GDM1 (cell line): ENCODE data around the gene SOHLH2.

Experiments
- DNase-seq: peaks from one replicate; lab custom pipeline; 2025; lab: John Stamatoyannopoulos, UW

Gene SOHLH2

DNA sequence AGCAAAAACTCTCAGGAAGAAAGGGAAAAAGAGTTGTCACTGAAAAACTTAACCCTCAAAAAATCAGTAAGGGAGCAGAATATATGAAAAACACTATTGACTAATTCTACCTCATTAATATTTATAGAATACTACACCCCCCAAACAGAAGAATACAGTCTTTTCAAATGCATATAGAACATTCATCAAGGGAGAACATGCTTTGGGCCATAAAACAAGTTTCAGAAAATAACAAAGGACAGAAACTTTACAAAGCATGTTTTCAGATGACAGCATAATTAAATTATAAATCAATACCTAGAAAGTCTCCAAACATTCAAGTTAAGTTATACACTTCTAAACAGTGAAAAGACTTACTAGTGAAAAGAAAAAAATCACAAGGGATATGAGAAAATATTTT is 30.5 kb downstream of the SOHLH2 start:
- DNase-seq = no peak

DNA sequence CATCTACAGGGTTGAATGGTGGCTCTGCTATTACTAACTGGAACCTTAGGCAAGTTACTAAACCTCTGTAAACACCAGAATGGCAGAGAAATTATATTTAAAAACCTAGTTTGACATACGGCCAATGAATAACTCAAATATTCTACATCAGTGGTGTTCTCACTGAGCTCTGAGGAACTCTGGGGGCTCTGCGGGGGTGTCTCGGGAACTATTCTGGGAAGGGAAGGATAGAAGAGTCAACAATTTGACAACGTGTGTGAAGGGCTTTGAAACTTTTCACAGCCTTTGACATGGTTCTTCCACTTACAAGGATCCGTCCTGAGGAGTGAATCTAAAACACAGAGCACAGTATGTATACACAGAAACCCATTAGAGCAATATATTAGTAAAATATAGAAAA is 38.7 kb downstream of the SOHLH2 start:
- no peak for DNase-seq

DNA sequence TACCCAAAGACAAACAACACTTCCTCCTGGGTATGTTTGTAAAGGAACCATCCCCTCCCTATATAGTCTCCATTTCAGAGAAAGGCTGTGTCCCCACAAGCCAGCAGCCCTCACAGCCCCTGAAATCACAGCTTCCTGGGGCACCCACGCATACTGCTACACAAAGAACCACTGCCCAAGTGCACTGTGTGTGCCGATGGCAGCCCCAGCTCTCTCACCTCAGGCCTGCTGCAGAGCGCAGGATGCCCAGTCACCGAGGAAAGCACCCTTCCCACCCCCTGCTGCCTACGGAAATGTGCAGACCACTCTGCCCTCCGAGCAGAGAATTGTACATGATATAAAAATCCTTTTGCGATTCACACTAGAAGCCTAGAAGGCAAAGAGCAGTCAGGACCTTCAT is 39.4 kb downstream of the SOHLH2 start:
- no peak for DNase-seq

DNA sequence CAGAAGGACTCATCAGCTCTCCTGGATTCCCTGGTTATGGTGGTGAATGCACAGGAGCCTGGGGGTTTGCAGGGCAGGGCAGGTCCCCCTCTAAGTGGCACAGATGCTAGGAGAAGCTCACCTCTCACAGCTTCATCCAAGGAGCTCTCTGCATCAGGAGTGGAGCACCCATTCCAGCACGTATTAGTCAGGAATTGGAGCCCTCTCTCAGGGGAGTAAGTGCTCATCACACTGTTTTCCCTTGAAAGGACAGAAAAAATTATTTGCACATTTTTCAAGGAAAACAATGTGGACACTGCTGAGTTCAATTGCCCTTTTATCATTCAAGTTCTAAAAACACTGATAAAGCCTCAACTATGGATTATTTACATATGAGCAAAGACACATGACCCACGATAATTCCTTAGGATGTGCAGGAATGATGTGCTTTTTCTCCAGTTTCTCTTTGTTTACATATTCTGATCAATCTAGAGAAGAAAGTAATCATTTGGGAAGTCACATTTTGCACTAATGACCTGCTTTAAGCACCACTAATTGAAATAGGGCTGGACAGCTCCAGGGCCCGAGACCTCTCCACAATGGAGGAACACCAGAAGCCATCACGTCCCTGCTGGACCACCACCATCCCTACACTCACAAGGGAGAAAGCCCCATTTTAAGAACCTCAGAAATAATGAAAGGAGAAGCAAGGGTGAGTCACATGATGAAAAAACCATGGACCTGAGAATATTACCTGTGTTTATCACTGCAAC is 40.6 kb downstream of the SOHLH2 start:
- DNase-seq = no peak

DNA sequence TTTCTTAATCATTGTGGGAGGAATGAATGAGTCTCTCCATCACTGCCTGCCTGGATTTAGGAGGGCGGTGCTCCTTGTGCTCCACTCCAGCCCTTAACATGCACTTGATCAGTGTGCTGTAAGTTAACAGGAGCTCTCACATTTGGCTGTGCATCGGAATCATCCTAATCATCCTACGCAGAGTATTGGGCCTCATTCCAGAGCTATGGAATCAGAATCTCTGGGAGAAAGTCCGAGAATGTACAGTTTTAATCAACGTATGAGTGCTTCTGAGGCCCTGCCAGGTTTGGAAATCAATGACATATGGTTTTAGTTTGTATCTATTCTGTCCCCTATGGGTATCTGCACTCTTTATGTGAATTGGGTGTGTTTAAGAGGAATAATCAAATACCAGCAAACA is 48.3 kb downstream of the SOHLH2 start:
- DNase-seq = no peak

DNA sequence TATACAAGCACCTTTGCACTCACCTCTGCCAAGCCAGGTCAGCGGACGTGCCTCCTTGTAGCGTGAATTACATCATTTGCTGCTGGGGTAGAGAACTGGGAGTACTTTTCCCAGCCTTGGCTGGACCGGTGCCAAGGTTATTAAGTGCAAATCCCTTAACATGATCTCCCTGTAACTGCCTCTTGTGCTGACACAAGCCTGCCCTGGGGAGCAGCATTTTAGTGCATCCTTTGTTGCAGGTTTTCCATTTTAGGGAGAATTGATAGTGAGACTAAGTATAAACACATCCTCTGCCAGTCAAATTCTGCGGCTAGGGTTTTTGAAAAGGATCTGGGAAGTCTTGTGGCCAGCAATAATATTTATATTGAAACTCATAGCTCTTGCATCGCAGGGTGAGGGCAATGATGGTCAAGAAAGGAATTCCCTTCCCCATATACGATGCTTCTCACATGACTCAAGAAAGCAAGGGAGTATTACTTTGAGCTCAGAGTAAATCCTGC is 50.5 kb downstream of the SOHLH2 start:
- no peak for DNase-seq

DNA sequence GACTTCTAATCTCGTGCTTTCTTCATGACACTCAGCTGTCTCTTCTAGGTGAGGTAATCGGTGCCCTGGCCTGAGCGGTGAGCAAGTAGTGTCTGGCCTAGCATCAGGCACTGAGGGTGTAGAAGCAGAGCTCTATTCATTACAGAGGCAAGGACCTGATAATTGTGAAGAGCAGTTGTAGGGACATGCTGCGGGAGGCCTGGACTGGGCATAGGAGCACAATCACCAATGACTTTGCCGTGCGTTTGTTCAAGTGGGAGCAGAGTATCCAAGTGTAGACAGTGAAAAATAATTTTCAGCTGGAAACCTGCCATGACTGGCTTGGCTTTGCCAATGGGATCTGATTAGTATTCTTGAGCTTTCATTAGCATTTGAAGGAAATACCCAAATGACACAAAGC is 51.1 kb downstream of the SOHLH2 start:
- DNase-seq = no peak

DNA sequence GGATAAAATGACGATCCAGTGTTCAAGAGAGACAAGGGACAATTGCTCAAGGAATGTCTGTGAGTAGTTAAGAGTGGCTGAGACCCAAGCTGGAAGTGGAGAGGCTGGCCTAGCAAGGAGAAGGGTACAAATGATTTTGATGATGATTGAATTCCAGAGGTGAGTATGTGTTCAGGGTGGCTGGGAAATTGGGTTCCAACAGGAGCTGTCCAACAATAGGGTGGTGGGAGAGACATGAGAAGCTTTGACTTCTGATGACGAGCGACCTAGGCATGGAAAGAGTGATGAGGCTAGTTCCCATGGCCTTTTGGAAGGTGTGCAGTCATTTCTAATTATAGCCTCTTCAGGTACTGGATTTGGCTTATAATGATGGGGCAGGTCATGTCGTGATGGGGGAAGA is 54.1 kb downstream of the SOHLH2 start:
- DNase-seq = no peak

DNA sequence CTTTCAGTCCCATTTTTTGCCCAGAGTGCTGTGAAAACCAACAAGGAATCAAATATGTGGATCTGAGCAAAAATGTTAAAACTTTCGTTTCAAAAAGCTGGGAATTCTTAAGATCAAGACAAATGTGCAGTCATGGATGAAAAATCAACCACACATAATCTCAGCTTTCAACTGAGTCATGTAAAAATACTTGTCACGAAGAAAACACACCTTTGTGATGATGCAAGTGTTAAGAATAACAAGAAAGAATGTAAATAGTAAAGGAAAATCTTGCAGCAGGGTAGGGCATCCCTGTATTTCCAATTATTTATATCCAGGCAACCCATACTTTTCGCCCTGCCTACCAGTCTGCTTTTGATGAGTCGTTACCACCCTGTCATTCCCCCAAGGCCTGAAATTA is 55.7 kb downstream of the SOHLH2 start:
- DNase-seq = no peak

DNA sequence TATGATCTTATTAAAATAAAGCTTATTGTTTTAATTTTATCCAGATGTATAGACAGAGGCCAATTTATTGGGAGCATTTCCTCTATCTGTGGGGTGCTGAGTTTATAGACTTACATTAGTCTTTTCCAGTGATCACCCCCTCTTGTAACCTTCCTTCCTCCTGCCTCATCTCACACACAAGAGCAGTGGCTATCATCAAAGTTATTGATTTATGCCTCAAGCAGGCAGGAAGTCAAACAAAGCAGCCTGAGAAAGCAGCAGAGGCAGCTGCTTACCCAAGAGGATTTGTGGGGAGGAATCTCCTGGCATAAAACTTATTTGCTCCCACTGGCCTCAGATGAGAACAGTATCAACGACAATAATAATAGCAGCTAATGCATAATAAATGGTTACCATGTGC is 56.9 kb downstream of the SOHLH2 start:
- DNase-seq = no peak

DNA sequence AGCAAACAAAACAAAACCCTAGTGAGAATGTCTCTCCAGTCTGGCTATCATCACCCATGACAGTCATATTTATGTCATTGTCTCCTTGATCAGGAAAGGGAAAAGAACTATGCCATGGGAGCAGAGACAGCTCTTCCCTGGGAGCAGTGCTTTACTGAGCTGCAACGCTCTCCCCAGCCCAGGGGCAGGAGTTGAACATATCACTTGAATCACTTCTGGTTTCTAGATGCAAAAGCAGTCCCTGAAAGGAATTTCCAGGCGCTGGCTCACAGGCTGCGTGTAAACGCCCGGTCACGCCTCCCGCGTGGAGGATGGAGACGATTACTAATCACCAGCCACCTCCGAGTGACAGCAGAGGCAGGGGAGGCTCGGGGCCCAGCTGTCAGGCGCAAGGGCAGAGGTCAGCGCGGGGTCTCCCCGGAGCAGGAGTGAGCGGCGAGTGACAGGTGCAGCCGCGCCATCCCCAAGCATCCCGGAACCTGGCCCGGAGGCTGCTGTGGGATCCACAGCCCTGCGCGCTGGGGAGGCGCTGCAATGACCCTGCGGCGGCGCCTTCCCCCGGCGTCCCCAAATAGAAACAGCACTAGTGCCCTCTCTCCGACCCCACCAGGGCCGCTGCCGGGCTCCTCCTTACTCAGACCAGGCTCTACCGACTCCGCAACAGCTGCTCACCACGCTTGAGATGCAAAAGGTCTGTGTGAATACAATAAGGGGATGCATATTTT is 59.6 kb downstream of the SOHLH2 start:
- no peak for DNase-seq

DNA sequence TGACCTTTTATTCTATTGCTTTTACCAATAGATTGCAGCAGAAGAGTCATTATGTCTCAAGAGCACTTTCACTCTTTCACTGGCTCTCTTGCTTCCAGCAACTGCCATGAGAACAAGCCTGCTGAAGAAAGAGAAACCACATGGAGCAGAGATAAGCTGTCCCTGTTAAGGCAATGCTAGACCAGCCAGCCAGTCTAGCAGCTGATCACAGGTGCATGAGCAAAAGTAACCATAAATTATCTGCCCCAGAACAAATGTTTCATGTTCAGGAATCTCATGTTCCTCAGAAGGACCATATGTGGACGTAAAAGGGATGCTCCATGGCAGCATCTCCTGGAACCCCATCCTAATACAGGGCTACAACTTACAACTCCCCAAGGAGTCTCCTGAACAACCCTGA is 62.8 kb downstream of the SOHLH2 start:
- DNase-seq = no peak

DNA sequence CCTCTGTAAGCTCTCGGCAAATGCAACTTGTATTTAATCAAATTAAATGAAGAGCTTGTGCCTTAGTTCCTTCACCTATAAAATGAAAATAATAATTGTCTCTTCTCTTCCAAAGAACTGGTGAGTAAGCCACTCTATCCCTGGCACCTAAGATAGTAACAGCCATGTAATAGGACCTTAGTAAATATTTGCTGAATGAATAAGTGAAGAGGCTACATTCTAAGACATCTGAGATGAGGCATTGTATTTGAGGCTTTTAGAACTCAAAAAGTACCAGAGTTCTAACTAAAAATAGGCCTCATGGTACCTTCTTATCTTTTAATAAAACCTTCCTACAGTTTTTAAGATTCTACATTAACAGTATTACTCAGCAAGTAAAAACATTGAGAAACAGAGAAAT is 65.9 kb downstream of the SOHLH2 start:
- DNase-seq = no peak

DNA sequence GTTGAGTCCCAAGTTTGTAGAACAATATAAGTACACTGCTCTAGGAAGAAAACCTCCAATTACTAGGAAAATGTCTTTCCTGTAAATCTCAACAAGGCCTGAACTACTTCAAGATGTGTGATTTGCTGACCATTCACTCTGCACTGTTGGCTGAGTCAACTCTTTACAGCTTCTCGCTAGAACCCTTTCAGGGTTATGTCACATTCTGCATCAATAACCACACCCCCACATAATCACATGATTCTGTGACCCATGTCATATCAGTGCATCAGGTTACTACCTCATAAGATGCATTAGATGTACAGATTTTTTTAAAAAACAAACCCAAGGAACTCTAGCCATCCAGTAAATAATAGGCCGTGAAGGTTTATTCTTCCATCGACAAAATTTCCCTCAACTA is 67.0 kb downstream of the SOHLH2 start:
- DNase-seq = no peak

DNA sequence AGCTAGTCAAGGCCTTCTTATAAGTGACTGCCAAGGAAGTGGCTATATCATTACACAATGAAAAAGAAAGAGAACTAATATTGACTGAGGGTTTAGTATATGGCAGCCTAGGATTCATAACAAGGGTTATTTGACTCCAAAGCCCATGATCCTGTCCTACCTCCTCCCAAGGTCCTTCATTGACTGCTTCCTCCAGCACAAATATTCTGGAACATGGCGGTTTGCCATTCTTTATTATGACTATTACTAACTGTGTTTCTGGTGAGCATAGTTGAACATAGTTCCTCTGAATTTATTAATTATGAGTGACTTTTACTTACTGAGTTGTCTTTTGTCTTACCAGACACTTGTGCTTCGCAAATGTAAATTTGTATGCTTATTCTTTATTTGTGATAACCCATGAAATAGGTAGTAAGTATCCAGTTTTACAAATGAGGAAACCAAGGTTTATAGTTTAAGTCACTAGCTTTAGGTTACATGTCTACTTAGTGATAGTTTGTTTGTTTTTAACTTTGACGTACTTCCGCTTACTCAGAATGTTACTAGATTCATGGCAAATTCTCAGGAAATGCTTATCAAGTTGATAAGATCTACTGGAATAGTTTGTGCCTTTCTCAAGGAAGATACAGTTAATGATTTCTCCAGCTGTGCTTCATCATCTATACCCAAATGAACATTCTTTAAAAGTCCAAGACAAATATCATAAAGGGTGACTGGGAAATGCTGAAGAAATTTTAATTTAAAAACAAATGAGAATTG is 67.7 kb downstream of the SOHLH2 start:
- no peak for DNase-seq

DNA sequence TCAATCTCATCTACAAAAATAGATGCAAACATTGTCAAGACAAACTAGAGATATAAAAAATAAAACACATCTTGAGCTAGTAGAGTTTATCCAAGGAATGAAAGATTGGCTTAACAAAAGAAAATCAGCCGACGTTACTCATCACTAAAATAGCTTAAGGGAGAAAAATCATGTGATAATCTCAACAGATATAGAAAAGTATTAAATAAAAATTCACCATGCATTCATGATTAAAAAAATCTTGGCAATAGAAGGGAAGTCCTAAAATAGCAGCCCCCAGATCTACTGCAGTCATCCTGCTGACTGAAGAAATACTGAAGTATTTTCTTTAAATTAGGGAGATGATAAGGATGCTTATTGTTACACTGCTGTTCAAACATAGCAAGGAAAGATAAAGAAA is 70.6 kb downstream of the SOHLH2 start:
- DNase-seq = no peak

DNA sequence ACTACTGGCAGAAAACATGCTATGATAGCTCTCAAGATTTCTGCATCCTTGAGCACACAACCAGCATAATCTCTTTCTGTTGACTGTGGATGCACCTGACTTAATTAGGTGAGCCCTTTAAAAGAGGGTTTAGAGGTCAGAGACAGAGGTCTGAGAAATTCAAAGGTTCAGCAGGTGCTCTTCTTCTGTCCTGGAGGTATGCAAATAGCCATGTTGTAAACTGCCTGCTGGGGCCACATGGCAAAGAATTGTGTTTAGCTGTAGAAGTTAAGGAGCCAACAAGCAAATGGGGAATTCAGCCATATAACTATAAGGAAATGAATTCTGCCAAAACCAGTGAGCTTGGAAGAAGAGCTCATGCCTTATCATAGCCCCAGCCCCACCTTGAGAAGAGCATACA is 71.6 kb downstream of the SOHLH2 start:
- no peak for DNase-seq

DNA sequence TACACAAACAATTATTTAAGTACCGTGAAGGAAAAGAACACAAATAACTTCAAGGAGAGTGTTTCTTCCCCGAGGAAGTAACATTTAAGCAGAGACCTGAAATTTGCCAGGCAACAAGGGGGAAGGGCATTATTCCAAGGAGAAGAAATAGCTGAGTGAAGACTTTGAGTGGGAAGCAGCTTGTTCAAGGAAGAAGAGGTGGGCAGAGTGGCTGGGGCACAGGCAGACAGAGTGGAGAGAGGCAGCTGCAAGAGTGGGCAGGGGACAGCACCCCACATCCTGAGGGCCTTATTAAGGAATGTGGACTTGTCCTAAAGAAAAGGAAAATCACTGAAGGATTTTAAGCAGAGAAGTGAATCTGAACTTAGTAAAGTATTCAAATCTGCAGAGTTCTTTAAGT is 78.5 kb downstream of the SOHLH2 start:
- no peak for DNase-seq

DNA sequence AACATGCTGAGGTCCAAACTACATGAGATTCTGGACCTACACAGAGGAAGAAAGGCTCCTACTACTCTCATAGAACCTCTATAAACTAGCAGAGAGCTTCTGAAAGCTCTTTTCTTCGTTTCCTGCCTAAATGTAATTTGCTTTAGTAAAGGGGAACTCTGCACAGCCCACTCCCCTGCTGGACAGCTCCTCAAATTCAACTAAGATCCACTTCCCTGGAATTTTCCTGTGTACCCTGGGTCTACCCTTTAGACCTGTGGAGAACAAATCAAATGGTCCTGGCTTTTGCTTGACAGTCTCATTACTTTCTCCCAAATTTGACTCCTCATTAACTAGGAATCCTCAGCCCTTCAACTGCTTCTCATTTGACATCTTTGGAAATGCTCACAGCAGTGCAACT is 79.7 kb downstream of the SOHLH2 start:
- DNase-seq = no peak

DNA sequence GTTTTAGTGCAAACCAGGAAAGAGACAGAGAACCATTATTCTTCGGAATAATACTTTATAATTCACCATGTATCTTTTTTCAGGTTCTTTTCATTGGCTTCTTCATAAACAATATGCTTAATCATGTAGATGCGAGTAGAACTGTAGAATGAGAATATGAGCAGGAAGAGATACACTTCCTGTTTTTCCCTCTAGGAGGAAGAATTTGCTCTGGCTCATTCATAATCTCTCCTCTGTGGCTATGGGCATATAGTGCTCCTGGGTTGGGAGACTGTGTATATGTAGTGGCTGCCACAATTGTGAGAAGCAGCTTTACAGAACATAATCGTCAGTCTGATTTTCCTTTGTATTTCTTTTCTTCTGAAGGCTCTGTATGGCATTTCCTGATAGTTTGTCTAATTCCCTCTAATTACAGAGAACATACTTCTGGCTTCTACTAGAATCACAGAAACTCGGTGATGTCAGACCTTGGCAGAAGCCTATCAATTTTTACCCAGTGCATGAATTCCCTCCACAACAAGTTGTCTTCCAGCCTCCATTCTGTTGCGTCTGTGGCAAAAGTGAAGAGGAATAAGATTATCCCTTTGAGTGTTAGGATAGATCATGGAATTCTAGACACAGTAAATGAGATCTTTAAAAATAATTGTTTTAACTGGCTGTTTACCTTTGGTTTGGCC is 80.3 kb downstream of the SOHLH2 start:
- DNase-seq = no peak

DNA sequence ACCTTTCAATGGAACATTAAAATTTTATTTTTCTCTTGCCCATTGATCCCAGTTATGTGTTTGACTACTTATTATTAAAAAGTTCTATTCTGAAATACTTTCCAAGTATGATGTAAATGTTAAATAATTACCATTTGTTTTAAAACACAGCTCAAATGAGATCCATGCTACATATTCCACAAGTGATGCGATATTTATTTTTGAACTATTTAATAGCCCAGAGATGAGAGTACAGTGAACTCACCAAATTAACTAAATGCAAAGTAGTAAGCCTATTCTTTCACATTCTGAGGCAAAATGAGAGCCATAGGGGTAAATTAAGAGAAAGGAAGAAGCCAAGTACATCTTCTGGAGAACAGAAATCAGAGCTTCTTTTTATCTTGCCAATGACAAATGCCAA is 82.0 kb downstream of the SOHLH2 start:
- DNase-seq = no peak

DNA sequence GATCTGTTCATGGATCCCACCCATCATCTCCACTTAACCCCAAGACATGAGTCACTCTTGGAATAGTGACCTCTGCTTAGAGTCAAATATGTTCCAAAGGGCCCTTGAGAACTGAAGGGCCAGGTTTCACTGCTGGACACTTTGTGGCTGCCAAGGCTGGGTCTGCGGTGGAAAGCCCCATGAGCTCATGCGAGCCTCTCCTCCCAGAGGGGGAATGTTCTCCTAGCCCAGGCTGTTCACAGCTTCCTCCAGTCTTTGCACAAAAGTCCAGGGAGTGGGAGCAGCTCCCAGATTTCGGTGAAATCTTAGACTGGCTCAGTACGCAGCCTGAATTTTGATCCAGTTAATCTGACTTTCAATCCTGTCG is 82.4 kb downstream of the SOHLH2 start:
- no peak for DNase-seq
